Activated CD4-positive, alpha-beta memory T cell treated with anti-CD3 and anti-CD28 coated beads, Interleukin-2, amount 10 ng/mL, durations not matched to agents 7 days and 5 days (primary cell): ENCODE measurements around the gene PGP. TPM values are rescaled to one million over a fixed set of nuclear protein-coding genes. Genes with fewer than 3 reads are reported as not detected.

Source experiments
- CTCF ChIA-PET: fragments of 350-600 bp; sonication (Branson Sonifier 250); formaldehyde crosslinking; loops from one replicate; lab custom pipeline; 2021; ENCODE audit warnings: antibody characterized with exemption, inconsistent platforms; lab: Charles Lee
- POLR2A ChIA-PET: fragments of 350-600 bp; sonication (Branson Sonifier 250); formaldehyde crosslinking; loops from one replicate; lab custom pipeline; 2021; ENCODE audit warnings: antibody characterized with exemption; lab: Charles Lee
- DNase-seq: peaks from one replicate; pipeline ENCODE4 v3.0.0-alpha.2; 2020
- H3K27ac Mint-ChIP-seq: one replicate; pipeline ENCODE4 v1.8.0; 2021; ENCODE audit warnings: mild to moderate bottlenecking, mixed read lengths
- H3K27me3 Mint-ChIP-seq: one replicate; pipeline ENCODE4 v1.8.0; 2021; ENCODE audit warnings: mixed read lengths
- H3K36me3 Mint-ChIP-seq: one replicate; pipeline ENCODE4 v1.8.0; 2021; ENCODE audit warnings: low read depth, mixed read lengths
- H3K4me1 Mint-ChIP-seq: one replicate; pipeline ENCODE4 v1.8.0; 2021; ENCODE audit warnings: mixed read lengths
- H3K4me3 Mint-ChIP-seq: one replicate; pipeline ENCODE4 v1.8.0; 2021; ENCODE audit warnings: mild to moderate bottlenecking, mixed read lengths
- H3K9me3 Mint-ChIP-seq: one replicate; pipeline ENCODE4 v1.8.0; 2021; ENCODE audit warnings: mixed read lengths
- total RNA-seq, 2 experiments: library from RNA; stranded (reverse); gene quantifications; one replicate each; pipeline ENCODE4 v1.2.3, GENCODE V29; 2021

The PGP gene
- total RNA-seq, 2 experiments from 2014 or later: 17.9 to 19.2 TPM

DNA sequence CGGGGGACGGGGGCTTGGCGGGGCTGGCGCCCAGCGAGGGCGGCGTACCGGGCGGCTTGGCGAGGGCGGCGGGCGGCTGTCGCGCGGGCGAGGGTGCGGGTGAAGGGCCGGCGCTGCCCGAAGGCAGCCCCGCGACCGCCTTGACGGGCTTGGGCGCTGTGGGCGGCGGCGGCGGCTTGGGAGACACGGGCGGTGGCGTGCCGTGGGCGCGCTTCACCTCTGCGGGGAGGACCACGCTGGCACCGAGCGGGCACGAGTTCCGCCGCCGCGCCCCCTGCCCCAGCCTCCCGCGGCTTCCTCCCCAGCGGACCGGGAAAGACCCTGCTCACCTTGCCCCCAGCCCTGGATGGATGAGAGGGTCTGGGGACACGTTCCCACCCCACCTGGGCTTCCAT lies 35.5 kb downstream of the PGP start:
- H3K36me3 Mint-ChIP-seq: peaks cover 7% of the 10 kb centered on the region
- H3K27me3 Mint-ChIP-seq: no peaks in the 10 kb centered on the region
- H3K4me3 Mint-ChIP-seq: no peak overlapping the region
- no peak overlapping the region for H3K27ac Mint-ChIP-seq
- CTCF ChIA-PET: no interaction called here
- DNase-seq: no peak
- no peaks in the 10 kb centered on the region for H3K4me1 Mint-ChIP-seq
- no peaks in the 10 kb centered on the region for H3K9me3 Mint-ChIP-seq
- POLR2A ChIA-PET: no interaction called here

DNA sequence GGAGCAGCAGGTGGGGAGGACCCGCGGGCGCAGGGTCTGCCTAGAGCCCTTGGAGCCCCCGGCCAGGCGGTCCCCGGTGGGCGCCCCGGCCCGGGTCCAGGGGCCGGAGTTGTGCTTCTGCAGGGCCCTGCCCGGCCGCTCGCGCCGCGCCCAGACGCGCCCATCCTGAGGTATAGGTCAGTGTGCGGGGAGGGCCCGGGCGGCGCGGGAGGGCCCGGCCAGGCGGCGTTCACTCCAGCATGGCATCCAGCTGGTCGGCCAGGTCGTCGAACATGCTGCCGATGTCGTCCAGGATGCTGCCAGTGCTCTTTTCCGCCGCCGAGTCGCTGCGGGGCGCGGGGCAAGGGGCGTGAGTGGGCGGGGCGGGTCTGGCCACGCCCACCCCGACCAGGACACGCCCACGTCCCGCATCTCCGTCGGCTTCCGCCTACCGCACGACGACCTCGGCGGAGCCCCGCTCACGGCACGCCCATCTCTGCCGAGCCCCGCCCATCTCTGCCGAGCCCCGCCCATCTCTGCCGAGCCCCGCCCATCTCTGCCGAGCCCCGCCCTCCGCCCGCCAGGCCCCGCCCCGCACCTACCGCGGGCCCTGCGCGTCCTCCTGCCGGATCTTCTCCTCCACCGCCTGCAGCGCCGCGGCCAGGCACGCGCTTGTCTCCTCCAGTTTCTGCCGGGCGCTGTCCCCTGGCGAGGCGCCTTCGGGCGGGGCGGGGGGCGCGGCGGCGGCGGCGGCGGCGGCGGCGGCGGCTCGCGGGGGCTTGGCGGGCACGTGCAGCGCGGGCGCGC lies 36.1 kb downstream of the PGP start:
- no peak overlapping the region for H3K27ac Mint-ChIP-seq
- no peaks in the 10 kb centered on the region for H3K9me3 Mint-ChIP-seq
- DNase-seq: peak; percentile 46
- no peaks in the 10 kb centered on the region for H3K4me1 Mint-ChIP-seq
- peaks cover 11% of the 10 kb centered on the region for H3K36me3 Mint-ChIP-seq
- ChIA-PET CTCF (no interaction called here), POLR2A (no interaction called here)
- H3K4me3 Mint-ChIP-seq: no peak overlapping the region
- no peaks in the 10 kb centered on the region for H3K27me3 Mint-ChIP-seq

DNA sequence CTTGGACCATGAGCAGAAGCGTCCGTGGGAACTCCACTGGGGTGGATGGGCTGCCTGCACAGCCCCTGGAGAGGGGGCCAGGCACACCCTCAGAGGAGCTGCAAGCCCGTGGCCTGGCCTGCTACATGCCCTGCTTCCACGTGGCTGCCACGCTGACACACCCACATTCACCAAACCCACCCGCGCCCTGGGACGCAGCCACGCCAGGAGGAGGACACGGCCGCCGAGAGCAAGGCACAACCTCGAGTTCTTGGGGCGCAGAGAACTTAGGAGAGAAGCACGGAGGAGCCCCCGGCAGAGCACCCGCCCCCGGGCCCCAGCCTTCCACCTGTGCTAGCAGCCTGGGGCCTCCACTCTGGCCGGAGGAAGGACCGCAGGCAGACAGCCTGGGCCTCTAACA lies 37.1 kb downstream of the PGP start:
- no peak overlapping the region for H3K4me3 Mint-ChIP-seq
- no peaks in the 10 kb centered on the region for H3K27me3 Mint-ChIP-seq
- no peaks in the 10 kb centered on the region for H3K4me1 Mint-ChIP-seq
- H3K27ac Mint-ChIP-seq: no peak overlapping the region
- ChIA-PET CTCF (no interaction called here), POLR2A (no interaction called here)
- DNase-seq: no peak
- H3K9me3 Mint-ChIP-seq: no peaks in the 10 kb centered on the region
- peaks cover 14% of the 10 kb centered on the region for H3K36me3 Mint-ChIP-seq

DNA sequence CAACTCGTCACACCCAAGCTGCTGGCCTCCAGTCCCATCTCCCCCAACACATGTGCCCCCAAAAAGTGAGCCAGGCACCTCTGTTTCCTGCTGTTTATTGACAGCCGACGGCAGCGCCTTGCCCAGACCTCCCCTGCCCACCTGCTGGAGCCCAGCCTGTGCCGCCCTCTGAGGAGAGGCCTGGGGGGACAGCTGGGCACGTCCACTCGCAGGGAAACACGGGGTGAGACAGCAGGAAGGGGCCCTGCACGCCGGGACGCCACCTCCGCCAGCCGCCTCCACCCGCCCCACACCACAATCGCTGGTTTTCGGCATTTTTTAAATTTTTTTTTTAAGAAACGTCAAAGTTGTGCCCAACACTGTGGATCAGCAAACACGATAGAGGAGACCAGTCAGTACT lies 37.5 kb downstream of the PGP start:
- CTCF ChIA-PET: no interaction called here
- Mint-ChIP-seq H3K9me3 (no peaks in the 10 kb centered on the region), H3K27me3 (no peaks in the 10 kb centered on the region), H3K4me3 (no peak overlapping the region), H3K27ac (no peak overlapping the region), H3K4me1 (no peaks in the 10 kb centered on the region), H3K36me3 (peaks cover 14% of the 10 kb centered on the region)
- DNase-seq: no peak
- POLR2A ChIA-PET: no interaction called here

DNA sequence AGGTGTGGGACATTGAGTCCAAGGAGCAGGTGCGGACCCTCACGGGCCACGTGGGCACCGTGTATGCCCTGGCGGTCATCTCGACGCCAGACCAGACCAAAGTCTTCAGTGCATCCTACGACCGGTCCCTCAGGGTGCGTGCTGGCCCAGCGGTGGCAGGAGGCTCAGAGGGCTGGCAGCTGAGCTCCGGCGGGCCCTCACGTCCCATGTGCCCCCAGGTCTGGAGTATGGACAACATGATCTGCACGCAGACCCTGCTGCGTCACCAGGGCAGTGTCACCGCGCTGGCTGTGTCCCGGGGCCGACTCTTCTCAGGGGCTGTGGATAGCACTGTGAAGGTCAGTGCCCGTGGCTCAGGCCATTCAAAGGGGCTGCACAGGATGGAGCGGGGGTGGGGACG lies 38.6 kb downstream of the PGP start:
- Mint-ChIP-seq H3K36me3 (peaks cover 16% of the 10 kb centered on the region), H3K9me3 (no peaks in the 10 kb centered on the region), H3K27ac (no peak overlapping the region), H3K4me1 (no peaks in the 10 kb centered on the region), H3K27me3 (no peaks in the 10 kb centered on the region), H3K4me3 (no peak overlapping the region)
- DNase-seq: no peak
- CTCF ChIA-PET: no interaction called here
- POLR2A ChIA-PET: no interaction called here

DNA sequence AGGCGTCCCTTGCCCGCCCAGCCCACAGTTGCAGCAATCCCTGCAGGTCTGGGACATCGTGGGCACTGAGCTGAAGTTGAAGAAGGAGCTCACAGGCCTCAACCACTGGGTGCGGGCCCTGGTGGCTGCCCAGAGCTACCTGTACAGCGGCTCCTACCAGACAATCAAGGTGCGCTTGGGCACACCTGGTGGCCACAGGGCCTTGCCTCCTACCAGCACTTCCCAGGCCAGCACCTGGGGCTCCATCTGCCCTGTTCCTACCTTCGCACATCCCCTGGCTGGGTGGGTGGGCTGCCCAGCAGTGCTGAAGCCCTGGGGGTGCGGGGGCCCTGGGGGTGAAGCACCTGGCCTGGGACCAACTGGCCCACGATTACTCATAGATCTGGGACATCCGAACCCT lies 39.2 kb downstream of the PGP start:
- CTCF ChIA-PET: no interaction called here
- Mint-ChIP-seq H3K36me3 (peaks cover 16% of the 10 kb centered on the region), H3K27me3 (no peaks in the 10 kb centered on the region), H3K9me3 (no peaks in the 10 kb centered on the region), H3K27ac (no peak overlapping the region), H3K4me3 (no peak overlapping the region), H3K4me1 (no peaks in the 10 kb centered on the region)
- POLR2A ChIA-PET: no interaction called here
- no peak for DNase-seq

DNA sequence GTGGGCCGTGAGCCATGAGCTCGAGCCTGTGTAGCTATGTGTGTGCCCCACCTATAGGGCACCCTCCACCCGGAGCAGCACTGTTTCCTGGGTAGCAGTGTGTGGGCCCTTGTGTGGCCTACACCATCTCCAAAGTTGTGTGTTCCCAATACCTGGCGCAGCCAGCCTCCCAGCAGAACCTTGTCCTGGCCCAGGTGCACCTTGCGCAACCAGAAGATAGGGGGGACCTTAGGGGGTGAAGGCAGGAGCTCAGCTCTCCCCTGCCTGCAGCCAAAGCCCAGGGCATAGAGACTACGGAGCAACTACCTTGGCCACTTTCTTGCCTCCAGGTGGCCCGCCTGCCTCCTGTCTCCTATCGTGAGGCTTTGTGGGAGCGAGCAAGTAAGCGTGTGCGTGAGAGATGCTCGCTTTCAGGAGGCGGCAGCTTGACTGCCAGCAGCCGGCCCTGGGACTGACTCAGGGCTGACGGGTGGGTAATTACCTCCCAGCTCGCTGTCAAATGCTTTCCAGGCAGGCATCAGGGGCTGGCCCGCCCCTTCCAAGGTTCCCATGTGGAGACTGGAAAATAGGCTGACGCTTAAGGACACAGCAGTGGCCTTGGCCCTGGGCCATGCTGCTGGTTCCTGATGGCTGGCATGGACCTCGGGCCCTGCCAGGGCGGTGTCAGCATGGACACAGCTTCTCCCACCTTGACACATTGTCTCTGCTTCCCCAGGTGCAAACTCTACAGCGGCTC lies 40.1 kb downstream of the PGP start:
- Mint-ChIP-seq H3K36me3 (peaks cover 16% of the 10 kb centered on the region), H3K9me3 (no peaks in the 10 kb centered on the region), H3K4me1 (no peaks in the 10 kb centered on the region), H3K27me3 (no peaks in the 10 kb centered on the region), H3K4me3 (no peak overlapping the region), H3K27ac (no peak overlapping the region)
- ChIA-PET POLR2A (interaction anchor here (1.5 kb wide), 1 partner anchor 19 kb away, joined by 4 read pairs; the partner anchor contains the start of gene TRAF7), CTCF (no interaction called here)
- no peak for DNase-seq

DNA sequence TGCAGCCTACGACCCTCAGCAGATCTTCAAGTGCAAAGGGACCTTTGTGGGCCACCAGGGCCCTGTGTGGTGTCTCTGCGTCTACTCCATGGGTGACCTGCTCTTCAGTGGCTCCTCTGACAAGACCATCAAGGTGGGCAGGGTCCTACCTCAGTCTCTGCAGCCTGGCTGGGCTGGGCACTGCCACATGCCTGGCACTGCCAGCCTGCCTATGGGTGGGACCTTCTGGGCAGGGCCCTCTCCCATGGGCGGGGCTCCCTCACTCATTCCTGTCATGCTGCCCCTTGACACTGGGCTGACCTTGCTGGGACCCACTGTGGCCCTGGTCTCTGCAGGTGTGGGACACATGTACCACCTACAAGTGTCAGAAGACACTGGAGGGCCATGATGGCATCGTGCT lies 40.7 kb downstream of the PGP start:
- Mint-ChIP-seq H3K9me3 (no peaks in the 10 kb centered on the region), H3K36me3 (peaks cover 16% of the 10 kb centered on the region), H3K4me1 (no peaks in the 10 kb centered on the region), H3K4me3 (no peak overlapping the region), H3K27me3 (no peaks in the 10 kb centered on the region), H3K27ac (no peak overlapping the region)
- ChIA-PET POLR2A (interaction anchor here (1.5 kb wide), 1 partner anchor 19 kb away, joined by 4 read pairs; the partner anchor contains the start of gene TRAF7), CTCF (no interaction called here)
- DNase-seq: no peak

DNA sequence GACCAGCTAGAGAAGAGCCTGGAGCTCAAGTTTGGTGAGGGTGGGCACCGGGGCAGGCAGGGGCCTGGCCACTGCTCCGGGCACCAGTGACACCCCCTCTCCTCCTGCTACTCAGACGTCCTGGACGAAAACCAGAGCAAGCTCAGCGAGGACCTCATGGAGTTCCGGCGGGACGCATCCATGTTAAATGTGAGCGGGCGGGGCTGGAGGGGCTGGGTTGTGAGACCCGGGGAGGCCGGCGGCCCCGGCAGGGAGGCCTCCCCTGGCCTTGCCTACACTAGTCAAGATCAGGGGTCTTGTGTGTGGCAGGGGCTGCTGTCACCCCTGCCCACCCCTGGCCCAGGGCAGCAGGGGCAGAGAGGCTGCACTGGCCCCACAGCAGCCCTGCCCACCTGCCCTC lies 41.3 kb downstream of the PGP start:
- H3K4me3 Mint-ChIP-seq: no peak overlapping the region
- no peak for DNase-seq
- H3K36me3 Mint-ChIP-seq: peaks cover 16% of the 10 kb centered on the region
- no peaks in the 10 kb centered on the region for H3K9me3 Mint-ChIP-seq
- POLR2A ChIA-PET: interaction anchor here (1.5 kb wide), 1 partner anchor 18 kb away, joined by 4 read pairs; the partner anchor contains the start of gene TRAF7
- CTCF ChIA-PET: no interaction called here
- H3K27me3 Mint-ChIP-seq: no peaks in the 10 kb centered on the region
- H3K4me1 Mint-ChIP-seq: no peaks in the 10 kb centered on the region
- H3K27ac Mint-ChIP-seq: no peak overlapping the region

DNA sequence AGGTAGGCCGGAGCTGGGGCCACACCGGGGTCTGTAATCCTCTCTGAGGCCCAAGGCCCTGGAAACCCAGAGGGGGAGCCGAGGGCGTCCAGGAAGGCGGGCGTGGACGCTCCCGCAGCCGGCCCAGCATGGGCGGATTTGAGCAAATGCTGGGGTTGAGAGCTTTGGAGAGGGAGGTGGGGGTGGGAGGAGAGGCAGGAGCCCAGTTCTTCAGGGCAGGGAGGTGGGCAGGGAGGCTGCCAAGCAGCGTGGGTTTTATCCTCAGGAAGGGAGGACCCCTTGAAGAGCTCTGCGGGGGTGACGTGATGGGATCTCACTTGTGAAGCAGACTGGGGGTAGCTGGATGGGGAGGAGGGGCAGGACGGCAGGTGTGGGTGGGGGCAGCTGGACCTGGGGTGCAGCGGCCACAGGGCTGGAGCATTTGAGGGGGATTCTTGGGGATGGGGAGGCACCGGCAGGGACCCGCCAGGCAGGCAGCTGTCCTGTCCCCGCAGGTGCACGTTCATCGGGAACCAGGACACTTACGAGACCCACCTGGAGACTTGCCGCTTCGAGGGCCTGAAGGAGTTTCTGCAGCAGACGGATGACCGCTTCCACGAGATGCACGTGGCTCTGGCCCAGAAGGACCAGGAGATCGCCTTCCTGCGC lies 41.8 kb downstream of the PGP start:
- H3K36me3 Mint-ChIP-seq: peaks cover 19% of the 10 kb centered on the region
- no peak overlapping the region for H3K4me3 Mint-ChIP-seq
- no peaks in the 10 kb centered on the region for H3K9me3 Mint-ChIP-seq
- no peaks in the 10 kb centered on the region for H3K27me3 Mint-ChIP-seq
- ChIA-PET CTCF (interaction anchor here (0.6 kb wide), 1 partner anchor 151 kb away, joined by 3 read pairs; no protein-coding TSS in a partner anchor), POLR2A (interaction anchor here (1.5 kb wide), 1 partner anchor 18 kb away, joined by 4 read pairs; the partner anchor contains the start of gene TRAF7)
- no peak for DNase-seq
- H3K27ac Mint-ChIP-seq: no peak overlapping the region
- no peaks in the 10 kb centered on the region for H3K4me1 Mint-ChIP-seq

DNA sequence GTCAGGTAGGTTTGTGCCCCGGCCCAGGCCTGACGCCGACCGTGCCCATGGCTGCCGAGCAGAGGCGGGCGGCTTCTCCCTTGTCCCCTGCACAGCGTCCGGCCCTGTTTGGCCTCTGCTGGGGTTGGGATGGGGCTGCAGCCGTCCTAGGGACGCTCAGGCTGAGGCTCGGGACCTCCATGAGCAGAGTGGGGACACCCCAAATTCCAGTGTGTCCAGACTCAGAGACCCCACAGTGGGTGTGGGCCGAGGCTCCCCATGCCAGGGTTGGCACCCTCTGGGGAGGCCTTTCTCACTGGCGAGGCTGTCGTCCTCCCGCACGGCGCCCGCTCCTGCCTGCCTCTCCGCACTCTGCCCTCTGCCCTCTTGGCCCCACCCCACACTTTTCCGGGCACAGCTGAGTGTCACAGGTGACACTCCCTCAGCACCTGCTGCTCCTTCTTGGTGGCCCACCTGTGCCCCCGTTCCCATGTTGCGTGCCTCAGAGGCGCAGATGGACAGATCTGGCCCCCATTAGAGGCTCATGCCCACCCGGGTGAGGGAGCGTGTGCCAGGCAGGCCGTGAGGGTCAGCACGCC lies 43.0 kb downstream of the PGP start:
- POLR2A ChIA-PET: no interaction called here
- Mint-ChIP-seq H3K9me3 (no peaks in the 10 kb centered on the region), H3K27me3 (no peaks in the 10 kb centered on the region), H3K27ac (no peak overlapping the region), H3K36me3 (peaks cover 16% of the 10 kb centered on the region), H3K4me3 (no peak overlapping the region), H3K4me1 (no peaks in the 10 kb centered on the region)
- no peak for DNase-seq
- CTCF ChIA-PET: no interaction called here

DNA sequence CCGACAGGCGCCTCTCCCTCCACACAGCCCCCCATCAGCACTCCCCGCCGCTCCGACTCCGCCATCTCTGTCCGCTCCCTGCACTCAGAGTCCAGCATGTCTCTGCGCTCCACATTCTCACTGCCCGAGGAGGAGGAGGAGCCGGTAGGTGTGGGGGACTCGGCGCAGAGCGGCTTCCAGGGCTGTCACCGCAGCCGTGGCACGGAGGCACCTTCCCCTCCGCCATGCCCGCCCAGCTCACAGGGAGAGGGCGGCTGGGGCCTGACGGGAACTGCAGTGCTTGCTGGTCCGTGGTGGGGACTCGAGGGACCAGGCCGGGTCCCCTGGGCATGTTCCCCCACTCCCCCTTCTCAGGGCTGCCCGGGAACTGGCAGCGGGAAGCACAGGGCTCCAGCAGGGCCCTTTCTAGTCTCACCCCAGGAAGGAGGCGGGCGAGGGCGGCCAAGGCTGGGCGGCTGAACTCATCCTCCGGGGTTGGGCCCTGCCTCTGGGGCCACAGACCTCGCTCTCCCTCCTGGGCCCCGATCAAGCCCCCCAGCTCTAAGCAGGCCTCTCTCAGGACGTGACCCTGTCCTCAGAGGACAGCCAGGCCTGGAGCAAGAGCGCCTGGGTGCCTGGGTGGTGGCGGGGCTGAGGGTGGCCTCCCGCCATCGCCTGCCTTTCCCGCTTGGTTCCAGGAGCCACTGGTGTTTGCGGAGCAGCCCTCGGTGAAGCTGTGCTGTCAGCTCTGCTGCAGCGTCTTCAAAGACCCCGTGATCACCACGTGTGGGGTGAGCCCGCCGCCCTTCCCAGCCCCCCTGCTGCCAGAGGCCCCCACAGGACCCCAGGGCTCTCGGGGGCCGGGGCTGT lies 43.8 kb downstream of the PGP start:
- peaks cover 20% of the 10 kb centered on the region for H3K36me3 Mint-ChIP-seq
- H3K4me1 Mint-ChIP-seq: no peaks in the 10 kb centered on the region
- DNase-seq: no peak
- ChIA-PET CTCF (no interaction called here), POLR2A (no interaction called here)
- H3K4me3 Mint-ChIP-seq: no peak overlapping the region
- no peak overlapping the region for H3K27ac Mint-ChIP-seq
- no peaks in the 10 kb centered on the region for H3K27me3 Mint-ChIP-seq
- H3K9me3 Mint-ChIP-seq: no peaks in the 10 kb centered on the region
